K562 (cell line): ENCODE data around the gene DCTN2. TPM values are rescaled to one million over a fixed set of nuclear protein-coding genes. Genes with fewer than 3 reads are reported as not detected.

Experiments used
- ATAC-seq: fragments of 200-7000 bp; cut with Tn5 transposase; 3 replicates; pipeline ENCODE4 v1.9.1; 2020; ENCODE audit warnings: moderate library complexity
- BruUV-seq: library from RNA; stranded (reverse); fragments of 400-500 nt; replicated peaks from 2 replicates; lab custom pipeline; 2021; lab: Mats Ljungman, UMichigan
- CTCF ChIA-PET: fragments of 300-600 bp; formaldehyde crosslinking; extraction: SDS; loops from one replicate; lab custom pipeline; 2021; ENCODE audit warnings: low intra/inter-chr PET ratio; lab: Yijun Ruan, JAX
- POLR2A ChIA-PET: fragments of 300-600, 350-650 bp; sonication (Branson Sonifier 250); formaldehyde crosslinking; extraction: SDS; loops from one replicate; lab custom pipeline; 2021; ENCODE audit warnings: antibody characterized with exemption, inconsistent platforms; lab: Yijun Ruan, JAX
- DNase-seq, 4 experiments: peaks; one replicate each; pipeline versions ENCODE4 v3.0.0 to v3.0.0-alpha.2; 2011 to 2018; ENCODE audit warnings: low spot score in 3 of 4, mixed read lengths in 3 of 4; ENCODE audit errors: extremely low read depth in 1 of 4
- FAIRE-seq: peaks from 2 replicates; lab custom pipeline; 2011; peaks lifted over from hg19 to GRCh38; lab: Jason Lieb, UNC
- H2AFZ ChIP-seq: 2 replicates; pipeline ENCODE4 v1.6.0; 2011; ENCODE audit warnings: low read depth, low read length, control low read depth, inconsistent platforms
- H3K27ac ChIP-seq: fragments of 200-600 bp; 3 replicates; pipeline ENCODE4 v1.8.0; 2011; ENCODE audit warnings: low read depth, mild to moderate bottlenecking, control low read depth, inconsistent platforms, low read length, moderate library complexity, mixed read lengths; ENCODE audit errors: extremely low read depth
- H3K27me3 ChIP-seq, 2 experiments: fragments of 300-600 bp in 1 of 2; 2 replicates in 1 of 2; 3 replicates in 1 of 2; pipeline versions ENCODE4 v1.6.0 to v1.8.0; 2011; ENCODE audit warnings: inconsistent platforms in 2 of 2, low read length in 2 of 2, mild to moderate bottlenecking in 1 of 2, mixed read lengths in 1 of 2, moderate library complexity in 1 of 2; ENCODE audit not compliant: control insufficient read depth in 2 of 2, insufficient read depth in 2 of 2
- H3K36me3 ChIP-seq: fragments of 300-600 bp; 3 replicates; pipeline ENCODE4 v1.8.0; 2011; ENCODE audit warnings: mild to moderate bottlenecking, low read length, inconsistent platforms; ENCODE audit not compliant: control insufficient read depth, insufficient read depth
- H3K4me1 ChIP-seq, 2 experiments: fragments of 200-600 bp in 1 of 2; replicated peaks in 1 of 2; 2 replicates in 1 of 2; 3 replicates in 1 of 2; pipeline versions ENCODE4 v1.5.1 to v1.8.0; 2011; ENCODE audit warnings: inconsistent platforms in 2 of 2, low read length in 2 of 2, mild to moderate bottlenecking in 1 of 2, mixed read lengths in 1 of 2, moderate library complexity in 1 of 2; ENCODE audit not compliant: control insufficient read depth in 2 of 2, insufficient read depth in 2 of 2
- H3K4me2 ChIP-seq: 2 replicates; pipeline ENCODE4 v1.6.1; 2011; ENCODE audit warnings: low read length, control low read depth, inconsistent platforms, mixed read lengths; ENCODE audit not compliant: insufficient read depth
- H3K4me3 ChIP-seq: fragments of 200-600 bp; sonication (generic), shearing (Covaris generic); 2 replicates; pipeline ENCODE4 v1.5.1; 2016; ENCODE audit warnings: control low read depth, inconsistent platforms
- H3K79me2 ChIP-seq: fragments of 200-600 bp; 3 replicates; pipeline ENCODE4 v1.8.0; 2011; ENCODE audit warnings: low read length, inconsistent platforms; ENCODE audit not compliant: control insufficient read depth, insufficient read depth
- H3K9ac ChIP-seq, 2 experiments: 2 replicates each; pipeline versions ENCODE4 v1.6.0 to v1.6.1; 2011; ENCODE audit warnings: low read depth in 2 of 2, low read length in 2 of 2, control low read depth in 1 of 2, inconsistent platforms in 1 of 2, mild to moderate bottlenecking in 1 of 2, mixed read lengths in 1 of 2; ENCODE audit not compliant: insufficient read depth in 1 of 2
- H3K9me1 ChIP-seq: one replicate; pipeline ENCODE4 v1.6.0; 2011; ENCODE audit warnings: inconsistent platforms, mild to moderate bottlenecking, low read length, moderate library complexity; ENCODE audit not compliant: control insufficient read depth, insufficient read depth
- H3K9me3 ChIP-seq: replicated peaks from 2 replicates; pipeline ENCODE4 v1.5.1; 2011; ENCODE audit warnings: low read depth, low read length, inconsistent platforms; ENCODE audit not compliant: control insufficient read depth, insufficient read depth
- H4K20me1 ChIP-seq: replicated peaks from 2 replicates; pipeline ENCODE4 v1.6.1; 2011; ENCODE audit warnings: low read length, inconsistent platforms, mixed read lengths; ENCODE audit not compliant: control insufficient read depth, insufficient read depth
- POLR2AphosphoS2 ChIP-seq: IDR thresholded peaks from 2 replicates; pipeline ENCODE4 v1.6.1; 2012; ENCODE audit warnings: low read length, improper control_type of control experiment
- POLR2AphosphoS5 ChIP-seq: IDR thresholded peaks from 2 replicates; pipeline ENCODE4 v1.6.1; 2011; ENCODE audit warnings: mild to moderate bottlenecking, low read depth, low read length, moderate library complexity; ENCODE audit not compliant: control insufficient read depth, insufficient read depth
- WGBS: fragments of 100-300 bp; shearing (Covaris generic); methylation state at CpG from one replicate; pipeline ENCODE4 v1.1.6; 2016; ENCODE audit warnings: low coverage, mixed read lengths; ENCODE audit not compliant: insufficient coverage; ENCODE audit errors: missing lambda C conversion rate; 5-methylcytosine and 5-hydroxymethylcytosine counted together
- in situ Hi-C: fragments of 300-500 bp; cut with MboI; formaldehyde crosslinking; loops from 4 replicates; pipeline ENCODE4 v1.15.0; 2018; ENCODE audit warnings: inconsistent platforms, mixed read lengths
- intact Hi-C: fragments of 100-400 bp; cut with micrococcal nuclease; formaldehyde crosslinking; loops from 2 replicates; pipeline ENCODE4 v1.14.2; 2022
- polyA plus RNA-seq, 8 experiments: library from polyadenylated mRNA; depleted of rRNA in 4 of 8; stranded (reverse) in 5 of 8; unstranded in 3 of 8; fragments of >200 nt; fragmentation: Nextera tagmentation in 2 of 8; fragmentation: Illumina TruSeq in 1 of 8; extraction: Ambion mirVana in 2 of 8; extraction: Trizol in 1 of 8; gene quantifications; 2 replicates each; pipeline versions ENCODE4 v1.2.1 to v1.2.3, GENCODE V29; 2011 to 2014; ENCODE audit warnings: inconsistent platforms in 1 of 8, missing spikeins in 1 of 8
- total RNA-seq, 7 experiments: library from RNA; depleted of rRNA in 6 of 7; stranded (reverse); fragments of >200 nt in 6 of 7; fragmentation: Illumina TruSeq in 2 of 7; extraction: Trizol in 2 of 7; gene quantifications; 2 replicates each; pipeline versions ENCODE4 v1.2.1 to v1.2.3, GENCODE V29; 2011 to 2021; ENCODE audit warnings: low replicate concordance in 1 of 7
- TF ChIP-seq, protein P1 (sequence below): sonication (generic); formaldehyde crosslinking; IDR thresholded peaks from 2 replicates; pipeline ENCODE4 v1.8.0; 2022; ENCODE audit warnings: mild to moderate bottlenecking, low read depth, missing genetic modification reagents

DCTN2 gene
- total and polyA plus RNA-seq, 9 of the 15 experiments (the other 6 are each of a cell fraction or from before 2014, with no cell fraction given) = 43.6 to 270 (median 125) TPM

DNA sequence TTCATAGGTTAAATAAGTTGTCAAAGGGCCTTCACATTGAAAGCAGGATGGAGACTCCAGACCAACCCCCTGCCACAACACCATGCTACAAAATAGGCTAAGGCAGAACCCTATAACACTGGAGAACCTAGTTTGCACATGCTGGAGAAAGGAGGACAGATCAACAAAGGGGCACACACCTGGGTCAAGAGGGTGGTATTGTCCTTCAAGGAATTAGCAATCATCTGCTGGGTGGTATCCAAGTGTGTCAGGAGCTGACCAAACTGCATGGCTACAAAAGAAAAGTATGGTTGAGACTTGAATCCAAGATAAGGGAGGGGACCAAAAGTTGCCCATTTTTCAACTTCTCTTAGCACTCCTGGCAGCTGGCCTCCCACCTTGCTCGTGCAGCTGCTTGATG, 15.2 kb downstream of the DCTN2 start:
- no TSS peak for BruUV-seq
- H3K79me2 ChIP-seq = no peaks in the 10 kb centered on the region
- TF ChIP-seq POLR2AphosphoS2 = peak; percentile 73; the same call in 1 of the 2 replicates
- peak; percentile 27; the same call in 1 of the 2 replicates for TF ChIP-seq POLR2AphosphoS5
- TF ChIP-seq, protein P1, sequence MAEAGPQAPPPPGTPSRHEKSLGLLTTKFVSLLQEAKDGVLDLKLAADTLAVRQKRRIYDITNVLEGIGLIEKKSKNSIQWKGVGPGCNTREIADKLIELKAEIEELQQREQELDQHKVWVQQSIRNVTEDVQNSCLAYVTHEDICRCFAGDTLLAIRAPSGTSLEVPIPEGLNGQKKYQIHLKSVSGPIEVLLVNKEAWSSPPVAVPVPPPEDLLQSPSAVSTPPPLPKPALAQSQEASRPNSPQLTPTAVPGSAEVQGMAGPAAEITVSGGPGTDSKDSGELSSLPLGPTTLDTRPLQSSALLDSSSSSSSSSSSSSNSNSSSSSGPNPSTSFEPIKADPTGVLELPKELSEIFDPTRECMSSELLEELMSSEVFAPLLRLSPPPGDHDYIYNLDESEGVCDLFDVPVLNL (CRISPR knock-in tag) = no peak
- ChIA-PET CTCF (no interaction called here), POLR2A (interaction anchor here (1.8 to 10.8 kb wide), 4 partner anchors 7 to 21 kb away, joined by 6 to 225 read pairs (median 18); partner anchors contain the start of gene DDIT3)
- H4K20me1 ChIP-seq = no peaks in the 10 kb centered on the region
- no peak for DNase-seq
- H3K9me3 ChIP-seq = no peaks in the 10 kb centered on the region
- no peak overlapping the region for H3K27ac ChIP-seq
- no peak for ATAC-seq
- H3K36me3 ChIP-seq = peaks cover 93% of the 10 kb centered on the region
- in situ Hi-C loops (no loop called here), intact Hi-C loops (no loop called here)
- FAIRE-seq = no peak
- no peaks in the 10 kb centered on the region for H3K9me1 ChIP-seq
- H3K4me1 ChIP-seq = peaks cover 0 to 2% of the 10 kb centered on the region in 2 experiments; a peak in 1 of 5 replicates
- H3K4me3 ChIP-seq = no peak overlapping the region
- no peaks in the 10 kb centered on the region for H3K27me3 ChIP-seq
- 75% methylated on average over 1 of the region's 1 CpG for WGBS
- no peak overlapping the region for H2AFZ ChIP-seq
- H3K4me2 ChIP-seq = no peak overlapping the region
- H3K9ac ChIP-seq = no peak overlapping the region
